Measurements from ENCODE around the gene NDUFA12.

Gene NDUFA12

GRCh38 chr12:94980577-94980976, 22.9 kb downstream of the NDUFA12 start:
- peak; percentile 54 for DNase-seq (ENCODE audit: low spot score)

GRCh38 chr12:94979941-94980340, 23.6 kb downstream of the NDUFA12 start:
- DNase-seq (ENCODE audit: low spot score): no peak

GRCh38 chr12:94977766-94978468, 25.6 kb downstream of the NDUFA12 start:
- DNase-seq (ENCODE audit: low spot score): peak; percentile 85

GRCh38 chr12:94973221-94973620, 30.3 kb downstream of the NDUFA12 start:
- no peak for DNase-seq (ENCODE audit: low spot score)

GRCh38 chr12:94972795-94973194, 30.7 kb downstream of the NDUFA12 start:
- DNase-seq (ENCODE audit: low spot score): no peak

GRCh38 chr12:94971923-94972322, 31.6 kb downstream of the NDUFA12 start:
- no peak for DNase-seq (ENCODE audit: low spot score)

- no peak for DNase-seq (ENCODE audit: low spot score)
Measured at GRCh38 chr12:94970560-94970959, 32.9 kb downstream of the NDUFA12 start.

GRCh38 chr12:94969424-94969823, 34.1 kb downstream of the NDUFA12 start:
- no peak for DNase-seq (ENCODE audit: low spot score)

GRCh38 chr12:94965982-94966630, 37.4 kb downstream of the NDUFA12 start:
- no peak for DNase-seq (ENCODE audit: low spot score)

- DNase-seq (ENCODE audit: low spot score): no peak
Measured at GRCh38 chr12:94963649-94964048, 39.8 kb downstream of the NDUFA12 start.

GRCh38 chr12:94962670-94963069, 40.8 kb downstream of the NDUFA12 start:
- no peak for DNase-seq (ENCODE audit: low spot score)

- DNase-seq (ENCODE audit: low spot score): no peak
Measured at GRCh38 chr12:94961911-94962310, 41.6 kb downstream of the NDUFA12 start.

- no peak for DNase-seq (ENCODE audit: low spot score)
Measured at GRCh38 chr12:94961256-94961824, 42.2 kb downstream of the NDUFA12 start.

- DNase-seq (ENCODE audit: low spot score): no peak
Measured at GRCh38 chr12:94957006-94957405, 46.5 kb downstream of the NDUFA12 start.

- no peak for DNase-seq (ENCODE audit: low spot score)
Measured at GRCh38 chr12:94954948-94955592, 48.4 kb downstream of the NDUFA12 start.

GRCh38 chr12:94954029-94954685, 49.3 kb downstream of the NDUFA12 start:
- no peak for DNase-seq (ENCODE audit: low spot score)

- DNase-seq (ENCODE audit: low spot score): no peak
Measured at GRCh38 chr12:94952325-94952724, 51.2 kb downstream of the NDUFA12 start.

GRCh38 chr12:94951071-94951934, 52.2 kb downstream of the NDUFA12 start:
- no peak for DNase-seq (ENCODE audit: low spot score)

- DNase-seq (ENCODE audit: low spot score): no peak
Measured at GRCh38 chr12:94948232-94948810, 55.2 kb downstream of the NDUFA12 start.

- no peak for DNase-seq (ENCODE audit: low spot score)
Measured at GRCh38 chr12:94942663-94943062, 60.8 kb downstream of the NDUFA12 start.

GRCh38 chr12:94941440-94941862, 62.0 kb downstream of the NDUFA12 start:
- no peak for DNase-seq (ENCODE audit: low spot score)
